DOHH2 (cell line): Measurements from ENCODE around the gene CDCP1.

Experiments
- H3F3A ChIP-seq: fragments of 200-600 bp; sonication (generic), shearing (Covaris generic); 2 replicates; pipeline ENCODE4 v1.6.0; 2016; ENCODE audit warnings: antibody characterized with exemption, mild to moderate bottlenecking; ENCODE audit not compliant: control insufficient read depth, insufficient read depth
- H3K27ac ChIP-seq: fragments of 200-600 bp; sonication (generic); 2 replicates; pipeline ENCODE4 v1.5.1; 2014; ENCODE audit warnings: low read depth, mild to moderate bottlenecking, low read length, moderate library complexity
- H3K27me3 ChIP-seq: fragments of 200-600 bp; sonication (generic); 2 replicates; pipeline ENCODE4 v1.6.1; 2014; ENCODE audit warnings: mild to moderate bottlenecking, low read length, mixed read lengths; ENCODE audit not compliant: control insufficient read depth
- H3K36me3 ChIP-seq: fragments of 200-600 bp; sonication (generic); 2 replicates; pipeline ENCODE4 v1.6.1; 2014; ENCODE audit warnings: mild to moderate bottlenecking, low read length, moderate library complexity, mixed read lengths; ENCODE audit not compliant: control insufficient read depth
- H3K4me1 ChIP-seq: fragments of 200-600 bp; sonication (generic); 2 replicates; pipeline ENCODE4 v1.6.1; 2014; ENCODE audit warnings: mild to moderate bottlenecking, low read length, mixed read lengths; ENCODE audit not compliant: control insufficient read depth
- H3K4me2 ChIP-seq: fragments of 200-600 bp; sonication (generic); 2 replicates; pipeline ENCODE4 v1.6.0; 2014; ENCODE audit warnings: mild to moderate bottlenecking, low read length, moderate library complexity
- H3K4me3 ChIP-seq: fragments of 200-600 bp; sonication (generic); 2 replicates; pipeline ENCODE4 v1.5.1; 2014; ENCODE audit warnings: mild to moderate bottlenecking, low read length, mixed read lengths
- H3K79me2 ChIP-seq: fragments of 200-600 bp; sonication (generic); 2 replicates; pipeline ENCODE4 v1.6.1; 2014; ENCODE audit warnings: mild to moderate bottlenecking, low read length, mixed read lengths; ENCODE audit not compliant: control insufficient read depth
- H3K9me2 ChIP-seq: fragments of 200-600 bp; sonication (generic); replicated peaks from 2 replicates; pipeline ENCODE4 v1.6.1; 2014; ENCODE audit warnings: mild to moderate bottlenecking, low read length, mixed read lengths; ENCODE audit not compliant: control insufficient read depth
- H3K9me3 ChIP-seq: fragments of 200-600 bp; sonication (generic); 2 replicates; pipeline ENCODE4 v1.6.1; 2014; ENCODE audit warnings: antibody characterized with exemption, low read length, mixed read lengths; ENCODE audit not compliant: control insufficient read depth, insufficient read depth
- H4K20me1 ChIP-seq: fragments of 200-600 bp; sonication (generic); 2 replicates; pipeline ENCODE4 v1.6.0; 2014; ENCODE audit warnings: low read depth, mild to moderate bottlenecking, antibody characterized with exemption, low read length, moderate library complexity; ENCODE audit not compliant: control insufficient read depth, insufficient read depth
- EZH2phosphoT487 ChIP-seq: fragments of 200-600 bp; sonication (generic); IDR thresholded peaks from 2 replicates; pipeline ENCODE4 v1.6.1; 2017; ENCODE audit warnings: borderline replicate concordance, mild to moderate bottlenecking, antibody characterized with exemption, low read length, moderate library complexity, mixed read lengths
- TF ChIP-seq, protein P1 (sequence below): fragments of 200-600 bp; sonication (generic); IDR thresholded peaks from one replicate; pipeline ENCODE4 v1.5.1; 2014; ENCODE audit warnings: antibody characterized with exemption, mild to moderate bottlenecking, low read depth, low read length; ENCODE audit not compliant: poor library complexity, severe bottlenecking

The CDCP1 gene

DNA sequence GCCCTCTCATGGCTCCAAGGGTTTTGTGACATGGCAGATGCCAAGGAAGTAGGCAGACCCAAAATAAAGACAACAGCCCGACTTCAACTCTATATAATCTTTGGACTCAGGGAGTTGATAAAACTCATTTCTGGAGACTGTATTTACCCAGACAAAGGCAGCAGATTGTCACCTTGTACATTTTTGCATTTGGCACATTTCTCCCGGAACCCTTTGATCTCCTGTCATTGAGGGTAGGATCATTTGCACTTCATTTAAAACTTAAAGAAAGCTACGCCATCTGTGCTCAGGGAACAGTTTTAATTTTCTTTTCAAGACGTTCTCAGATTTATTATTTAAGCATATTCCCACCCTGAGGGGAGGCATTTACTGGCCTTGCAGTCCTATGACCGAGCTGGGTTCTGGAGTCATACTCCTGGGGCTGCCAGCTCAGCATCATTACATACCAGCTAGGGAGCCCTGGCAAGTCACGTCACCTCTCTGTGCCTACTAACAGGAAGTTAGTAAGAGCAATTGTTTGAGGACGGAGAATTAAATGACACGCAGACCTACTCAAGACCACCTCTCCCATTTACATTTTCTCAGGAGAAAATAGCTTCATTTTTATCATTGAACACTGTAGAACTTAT lies 5.9 kb downstream of the CDCP1 start:
- no peaks in the 10 kb centered on the region for H3K79me2 ChIP-seq
- H3K9me3 ChIP-seq: no peaks in the 10 kb centered on the region
- H3K27me3 ChIP-seq: peaks cover 3% of the 10 kb centered on the region; the same call in 1 of the 2 replicates
- no peaks in the 10 kb centered on the region for H4K20me1 ChIP-seq
- no peak overlapping the region for H3K4me3 ChIP-seq
- no peaks in the 10 kb centered on the region for H3K9me2 ChIP-seq
- H3K27ac ChIP-seq: no peak overlapping the region
- H3K36me3 ChIP-seq: no peaks in the 10 kb centered on the region
- TF ChIP-seq, protein P1, sequence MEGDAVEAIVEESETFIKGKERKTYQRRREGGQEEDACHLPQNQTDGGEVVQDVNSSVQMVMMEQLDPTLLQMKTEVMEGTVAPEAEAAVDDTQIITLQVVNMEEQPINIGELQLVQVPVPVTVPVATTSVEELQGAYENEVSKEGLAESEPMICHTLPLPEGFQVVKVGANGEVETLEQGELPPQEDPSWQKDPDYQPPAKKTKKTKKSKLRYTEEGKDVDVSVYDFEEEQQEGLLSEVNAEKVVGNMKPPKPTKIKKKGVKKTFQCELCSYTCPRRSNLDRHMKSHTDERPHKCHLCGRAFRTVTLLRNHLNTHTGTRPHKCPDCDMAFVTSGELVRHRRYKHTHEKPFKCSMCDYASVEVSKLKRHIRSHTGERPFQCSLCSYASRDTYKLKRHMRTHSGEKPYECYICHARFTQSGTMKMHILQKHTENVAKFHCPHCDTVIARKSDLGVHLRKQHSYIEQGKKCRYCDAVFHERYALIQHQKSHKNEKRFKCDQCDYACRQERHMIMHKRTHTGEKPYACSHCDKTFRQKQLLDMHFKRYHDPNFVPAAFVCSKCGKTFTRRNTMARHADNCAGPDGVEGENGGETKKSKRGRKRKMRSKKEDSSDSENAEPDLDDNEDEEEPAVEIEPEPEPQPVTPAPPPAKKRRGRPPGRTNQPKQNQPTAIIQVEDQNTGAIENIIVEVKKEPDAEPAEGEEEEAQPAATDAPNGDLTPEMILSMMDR: no peak
- TF ChIP-seq EZH2phosphoT487: no peak
- no peaks in the 10 kb centered on the region for H3F3A ChIP-seq
- H3K4me2 ChIP-seq: no peak overlapping the region
- no peaks in the 10 kb centered on the region for H3K4me1 ChIP-seq

DNA sequence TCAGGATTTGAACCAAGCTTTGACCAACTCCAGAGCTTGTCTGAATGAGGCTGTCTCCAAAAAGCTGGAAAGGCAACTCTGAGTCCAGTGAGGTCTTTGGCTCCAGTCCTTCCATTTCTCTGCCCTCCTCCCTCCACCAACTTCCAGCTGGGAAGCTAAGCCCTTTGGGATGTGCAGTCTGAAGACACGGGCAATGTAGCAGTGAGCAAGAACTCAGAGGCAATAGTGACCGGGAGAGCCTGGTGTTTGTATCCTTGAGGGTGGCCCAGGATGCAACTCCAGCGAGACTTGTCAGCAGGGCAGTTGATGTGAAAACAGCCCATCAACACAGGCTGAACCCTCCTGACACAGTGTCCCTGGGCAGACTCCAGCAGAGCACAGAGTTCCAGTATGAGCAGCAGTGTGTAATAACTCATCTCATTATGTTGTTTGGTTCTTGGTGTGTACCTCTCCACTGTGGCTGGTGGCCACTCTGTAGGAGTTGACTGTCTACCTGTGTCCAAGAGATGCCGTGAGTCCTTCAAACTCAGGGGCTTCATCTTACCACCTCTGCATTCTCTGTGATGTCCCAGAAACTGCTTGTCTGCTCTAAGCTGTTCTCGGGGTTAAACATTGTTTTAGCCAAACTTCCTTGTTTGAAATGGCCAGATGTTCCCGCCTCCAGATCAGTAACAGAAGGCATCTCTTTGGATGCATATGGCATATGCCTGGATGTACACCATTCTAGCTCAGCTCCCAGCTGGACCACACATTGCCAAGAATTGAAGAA lies 6.6 kb downstream of the CDCP1 start:
- H3K4me2 ChIP-seq: no peak overlapping the region
- no peaks in the 10 kb centered on the region for H3K9me3 ChIP-seq
- H3K27ac ChIP-seq: no peak overlapping the region
- peaks cover 3% of the 10 kb centered on the region; the same call in 1 of the 2 replicates for H3K27me3 ChIP-seq
- H3K9me2 ChIP-seq: no peaks in the 10 kb centered on the region
- no peaks in the 10 kb centered on the region for H4K20me1 ChIP-seq
- no peak overlapping the region for H3K4me3 ChIP-seq
- no peaks in the 10 kb centered on the region for H3K36me3 ChIP-seq
- TF ChIP-seq, protein P1: no peak
- TF ChIP-seq EZH2phosphoT487: no peak
- no peaks in the 10 kb centered on the region for H3K79me2 ChIP-seq
- H3F3A ChIP-seq: no peaks in the 10 kb centered on the region
- H3K4me1 ChIP-seq: no peaks in the 10 kb centered on the region

DNA sequence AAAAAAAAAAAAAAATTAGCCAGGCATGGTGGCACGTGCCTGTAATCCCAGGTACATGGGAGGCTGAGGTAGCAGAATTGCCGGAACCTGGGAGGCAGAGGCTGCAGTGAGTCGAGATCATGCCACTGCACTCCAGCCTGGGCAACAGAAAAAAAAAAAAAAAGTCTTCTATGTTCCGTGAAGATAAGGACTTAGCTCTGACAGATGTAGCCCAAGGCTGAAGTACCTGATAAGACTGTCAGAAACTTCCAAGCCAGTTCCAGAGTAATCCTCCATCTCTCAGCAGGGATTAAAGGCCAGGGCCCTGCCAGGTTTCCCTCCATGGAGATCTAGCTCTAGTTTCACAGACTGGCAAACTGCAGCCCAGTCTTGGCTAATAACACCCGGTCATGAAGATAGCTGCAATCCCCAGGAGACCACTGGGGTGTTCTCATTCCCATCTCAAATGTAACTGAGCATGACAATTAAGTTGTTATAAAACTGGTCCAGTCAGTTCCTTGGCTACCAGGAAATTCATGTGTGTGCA lies 8.5 kb downstream of the CDCP1 start:
- Histone ChIP-seq H4K20me1 (no peaks in the 10 kb centered on the region), H3K9me2 (no peaks in the 10 kb centered on the region), H3F3A (no peaks in the 10 kb centered on the region), H3K4me2 (no peak overlapping the region), H3K79me2 (no peaks in the 10 kb centered on the region), H3K4me1 (no peaks in the 10 kb centered on the region), H3K9me3 (no peaks in the 10 kb centered on the region), H3K36me3 (no peaks in the 10 kb centered on the region), H3K4me3 (no peak overlapping the region), H3K27me3 (peaks cover 3% of the 10 kb centered on the region; the same call in 1 of the 2 replicates), H3K27ac (no peak overlapping the region)
- TF ChIP-seq, protein P1: no peak
